NCI-H526 (cell line): ENCODE data around the gene IGSF9B.
A peak's percentile ranks its signal among the peaks of the same experiment; 100 is the strongest.

ENCODE experiments used
- DNase-seq, 2 experiments: peaks; one replicate each; lab custom pipeline; 2025; lab: John Stamatoyannopoulos, UW

IGSF9B gene

DNA sequence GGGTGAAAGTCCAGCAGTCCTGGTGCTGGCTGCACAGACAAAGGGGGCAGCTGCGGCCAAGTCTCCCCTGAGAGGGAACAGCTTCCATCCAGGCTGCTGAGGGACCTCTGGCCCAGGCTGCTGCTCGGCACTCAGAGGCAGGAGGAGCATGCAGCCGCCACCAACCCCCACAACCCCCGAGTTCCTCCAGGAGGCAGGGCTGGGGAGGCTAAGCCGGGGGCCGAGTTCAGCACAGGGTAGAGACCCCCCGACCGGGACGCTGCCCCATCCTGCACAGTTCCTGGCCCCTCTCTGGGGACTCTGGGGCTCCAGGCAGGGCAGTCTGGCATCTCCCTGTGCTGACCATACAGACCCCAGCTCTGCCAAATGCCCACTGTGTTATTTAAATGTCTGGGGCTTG is 20.2 kb downstream of the IGSF9B start:
- no peak for DNase-seq

DNA sequence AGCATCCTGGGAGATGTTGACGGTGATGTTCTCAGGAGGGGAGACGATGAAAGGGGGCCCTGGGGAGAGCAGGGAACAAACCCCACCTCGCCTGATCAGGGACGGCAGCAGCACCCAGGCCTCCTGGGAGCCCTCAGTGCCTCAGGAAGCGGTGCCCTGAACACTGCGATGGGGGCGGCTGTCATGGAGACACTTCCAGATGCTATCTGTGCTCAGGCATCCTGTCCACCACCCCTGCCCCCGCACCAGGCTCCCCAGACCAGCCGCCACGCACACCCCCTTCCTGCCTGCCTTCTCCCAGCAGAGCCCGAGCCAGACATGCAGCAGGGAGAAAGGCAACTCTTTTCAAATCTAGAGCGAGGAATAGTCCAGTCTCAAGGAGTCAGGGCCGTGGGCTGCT is 20.6 kb downstream of the IGSF9B start:
- DNase-seq: no peak

DNA sequence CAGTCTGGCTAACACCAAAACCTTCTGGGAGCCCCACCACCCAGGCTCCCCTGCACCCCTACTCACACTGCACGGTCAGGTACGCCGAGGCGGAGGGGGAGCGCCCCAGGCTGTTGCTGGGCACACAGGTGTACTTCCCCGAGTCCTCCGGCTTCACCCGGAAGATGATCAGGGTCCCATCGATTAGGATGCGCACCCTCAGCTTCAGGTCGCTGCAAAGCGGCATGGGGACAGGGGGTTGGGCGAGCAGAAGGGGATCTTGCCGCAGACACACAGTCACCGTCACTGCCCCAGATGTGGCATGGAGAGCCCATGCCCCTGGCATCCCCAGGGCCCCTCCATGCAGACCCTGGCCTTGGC is 21.2 kb downstream of the IGSF9B start:
- no peak for DNase-seq

DNA sequence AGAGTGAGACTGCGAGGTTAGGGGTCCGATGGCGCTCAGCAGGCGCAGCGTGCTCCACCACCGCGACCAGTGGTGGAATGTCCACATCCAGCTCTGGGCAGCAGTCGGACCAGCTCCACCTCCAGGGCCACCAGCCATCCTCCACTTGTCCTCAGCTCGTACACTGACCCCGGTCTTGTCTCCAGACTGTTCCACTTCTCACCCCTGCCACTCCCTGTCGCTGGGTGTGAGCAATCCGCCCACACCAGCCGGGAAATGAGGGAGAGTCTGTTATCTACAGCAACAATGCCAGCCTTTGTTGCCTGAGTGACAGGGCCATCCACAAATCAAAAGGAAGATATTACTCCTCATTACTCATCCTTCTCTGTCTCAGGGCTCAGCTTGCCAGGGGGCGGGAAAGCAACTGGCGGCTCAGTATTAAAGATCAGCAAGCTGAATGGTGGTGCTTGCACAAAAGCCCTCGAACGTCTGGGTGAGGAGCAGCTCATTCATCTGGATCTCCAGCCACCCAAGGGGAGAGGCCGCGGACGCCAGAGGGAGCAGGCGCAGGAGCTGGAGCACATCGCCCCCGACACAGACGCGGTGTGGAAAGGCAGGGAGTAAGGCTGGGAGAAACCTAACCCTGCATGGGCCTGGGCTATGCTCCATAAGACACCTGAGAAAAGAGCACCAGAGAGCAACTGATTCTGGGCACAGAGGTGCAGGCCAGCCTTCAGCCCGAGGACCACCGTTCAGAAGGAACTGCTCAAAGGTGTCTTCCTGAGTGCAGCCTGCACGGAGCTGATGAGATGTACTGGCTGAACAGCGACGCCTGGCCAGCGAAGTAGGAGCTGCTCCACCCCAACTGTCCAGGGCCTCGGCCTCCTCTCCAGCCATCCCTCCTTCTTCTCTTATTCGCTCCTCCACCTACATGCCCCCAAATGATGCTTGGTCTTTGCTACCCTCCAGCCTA is 21.9 kb downstream of the IGSF9B start:
- peak; percentile 97 to 98 for DNase-seq

DNA sequence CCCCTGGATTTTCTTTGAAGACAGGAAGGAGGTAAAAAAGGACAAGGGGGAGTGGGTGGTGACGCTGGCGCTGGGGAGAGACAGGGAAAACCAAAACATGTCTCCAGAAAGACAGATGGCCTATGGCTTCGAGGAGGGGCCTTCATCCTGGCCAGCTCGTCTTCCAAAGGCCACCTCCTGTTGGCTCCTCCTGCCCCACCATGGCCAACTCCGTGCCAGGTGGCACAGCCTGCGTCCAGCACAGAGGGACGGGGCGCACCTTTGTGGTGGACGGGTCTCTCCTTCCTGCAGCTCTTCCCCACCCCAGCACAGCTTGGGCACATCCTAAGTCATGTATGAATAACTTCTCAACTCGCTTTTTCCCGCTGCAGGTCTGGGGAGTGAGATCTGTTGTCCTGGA is 22.7 kb downstream of the IGSF9B start:
- DNase-seq: no peak

DNA sequence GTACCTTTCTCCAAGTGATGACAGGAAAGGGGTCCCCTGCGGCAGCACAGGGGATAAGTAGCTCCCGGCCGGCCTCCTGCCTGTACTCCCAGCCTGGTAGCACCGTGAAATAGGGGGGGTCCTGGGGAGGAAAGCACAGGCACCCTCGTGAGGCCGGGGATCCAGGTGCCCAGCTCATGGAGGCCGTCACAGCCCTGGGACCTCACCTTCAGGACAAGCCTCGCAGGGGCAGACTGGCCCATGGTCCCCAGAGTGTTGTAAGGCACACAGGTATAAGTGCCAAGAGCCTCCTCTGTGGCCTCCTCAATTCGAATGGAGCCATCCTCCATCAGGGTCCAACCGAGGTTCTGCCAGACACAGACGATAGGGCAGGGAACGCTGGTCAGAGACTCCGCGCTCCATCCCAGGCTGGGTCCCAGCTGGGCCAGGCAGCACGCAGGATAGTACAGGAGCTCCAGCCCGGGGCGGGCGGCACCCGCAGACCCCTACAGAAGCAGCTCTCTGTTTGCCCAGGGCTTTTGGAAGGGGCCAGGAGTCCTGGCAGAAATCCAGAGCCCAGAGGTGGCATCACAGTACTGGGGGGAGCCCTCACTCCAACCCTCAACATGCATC is 25.2 kb downstream of the IGSF9B start:
- no peak for DNase-seq

DNA sequence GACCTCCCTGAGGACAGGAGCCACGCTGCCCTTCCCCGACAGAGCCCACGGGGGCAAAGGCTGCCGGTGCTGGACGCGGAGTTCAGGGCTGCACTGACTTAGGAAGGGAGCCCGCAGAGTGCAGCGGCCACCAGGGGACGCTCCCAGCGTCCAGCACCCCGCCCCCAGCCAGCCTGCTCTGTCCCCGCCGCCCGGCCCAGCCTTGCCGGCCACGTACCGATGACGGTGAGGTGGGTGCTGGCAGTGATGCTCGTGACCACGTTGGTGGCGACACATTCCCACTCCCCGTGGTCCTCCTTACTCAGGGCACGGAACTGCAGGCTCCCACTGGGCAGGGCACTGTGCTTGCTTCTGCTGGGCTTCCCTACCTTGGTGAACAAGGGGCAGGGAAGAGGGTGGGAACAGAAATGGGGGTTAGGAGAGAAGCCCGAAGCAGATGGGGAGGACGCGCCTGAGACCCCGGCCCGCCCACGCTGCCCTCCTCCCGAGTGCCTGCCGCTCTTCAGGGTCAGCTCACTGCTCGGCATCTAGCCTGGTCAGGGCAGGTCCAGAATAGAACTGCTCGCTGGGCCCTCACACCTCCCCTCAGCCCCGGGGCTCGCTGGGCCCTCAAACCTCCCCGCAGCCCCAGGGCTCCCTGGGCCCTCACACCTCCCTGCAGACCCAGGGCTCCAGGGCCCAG is 25.9 kb downstream of the IGSF9B start:
- DNase-seq: peak in 1 of 2 experiments; percentile 82

DNA sequence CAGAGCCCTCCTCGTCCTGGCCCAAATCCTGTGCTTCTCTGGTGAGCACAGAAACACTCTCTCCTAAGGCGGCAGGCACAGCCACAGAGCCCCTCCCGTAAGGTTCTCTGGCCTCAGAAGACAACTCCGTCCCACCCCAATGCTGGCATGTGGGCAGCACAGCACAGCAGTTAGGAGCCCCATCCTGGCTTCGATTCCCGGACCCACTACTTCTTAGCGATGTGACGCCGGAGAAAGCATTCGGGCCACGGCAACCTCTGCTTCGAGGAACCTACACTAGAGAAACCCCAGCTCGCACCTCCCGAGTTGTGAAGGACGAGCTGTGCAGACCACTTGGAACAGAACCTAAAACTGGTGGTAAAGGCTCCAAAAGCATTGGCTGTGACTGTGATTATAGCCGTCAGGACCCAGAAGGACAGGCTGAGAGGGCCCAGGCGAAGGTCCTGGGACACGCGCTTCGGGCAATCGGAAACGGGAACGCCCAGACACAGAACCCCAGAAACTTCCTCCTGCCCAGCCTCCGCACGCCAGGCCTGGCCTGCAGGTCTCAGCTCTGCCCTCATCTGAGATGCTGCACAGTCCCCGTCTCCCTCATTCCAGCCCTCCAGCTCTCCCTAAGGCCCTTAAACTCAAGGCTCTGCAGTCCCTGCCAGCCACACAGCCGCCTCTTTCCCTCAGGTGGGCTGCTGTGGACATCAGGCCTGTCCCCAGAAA is 26.6 kb downstream of the IGSF9B start:
- DNase-seq: no peak

DNA sequence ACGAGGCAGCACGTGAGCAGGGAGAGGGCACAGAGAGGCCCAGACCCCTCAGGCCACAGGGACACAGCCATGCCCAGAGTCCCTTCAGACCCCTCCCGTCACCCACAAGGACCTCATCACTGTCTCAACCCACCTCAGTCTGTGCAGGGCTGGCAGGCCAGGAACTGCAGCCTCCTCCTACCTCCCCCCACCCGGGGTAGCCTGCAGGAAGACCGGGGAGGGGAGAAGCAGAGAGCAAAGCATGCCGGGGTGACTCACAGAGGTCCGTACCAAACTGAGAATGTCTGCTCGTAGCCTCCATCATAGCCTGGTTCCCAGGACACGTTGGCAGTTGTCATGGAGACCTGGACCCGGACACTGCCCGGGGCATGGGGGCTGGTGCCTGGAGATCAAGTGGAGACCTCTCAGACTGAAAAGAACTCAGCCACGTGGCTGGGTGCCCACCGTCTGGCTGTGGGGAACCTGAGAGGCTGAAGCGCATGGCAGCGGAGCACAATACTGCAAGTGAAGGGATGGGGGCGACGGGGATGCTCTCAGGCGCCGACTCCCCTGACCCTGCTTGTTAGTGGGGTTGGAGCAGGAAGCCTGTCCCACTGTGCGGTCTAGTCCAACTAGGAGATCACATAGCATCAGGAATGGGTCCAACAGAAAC is 27.2 kb downstream of the IGSF9B start:
- DNase-seq: no peak

DNA sequence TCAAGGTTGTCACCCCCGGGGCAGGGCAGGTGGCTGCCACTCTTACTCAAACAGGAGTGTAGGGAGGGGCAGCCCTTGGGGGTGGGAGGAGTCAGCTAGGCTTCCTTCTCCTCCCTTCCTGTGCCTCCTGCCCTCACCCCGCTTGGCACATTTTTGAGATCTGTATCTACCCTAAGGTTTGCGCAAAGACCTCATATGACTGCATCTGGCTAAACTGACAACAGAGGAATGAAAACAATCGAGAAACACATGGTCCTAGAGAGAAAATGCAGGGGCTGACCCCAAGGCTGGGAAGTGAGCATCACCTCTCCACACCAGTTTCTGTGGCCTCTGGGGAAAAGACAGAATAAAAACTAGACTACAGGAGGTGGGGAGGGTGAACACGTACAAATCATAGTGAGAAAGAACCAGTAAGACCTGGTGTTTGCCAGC is 28.1 kb downstream of the IGSF9B start:
- DNase-seq: peak; percentile 91 to 94

DNA sequence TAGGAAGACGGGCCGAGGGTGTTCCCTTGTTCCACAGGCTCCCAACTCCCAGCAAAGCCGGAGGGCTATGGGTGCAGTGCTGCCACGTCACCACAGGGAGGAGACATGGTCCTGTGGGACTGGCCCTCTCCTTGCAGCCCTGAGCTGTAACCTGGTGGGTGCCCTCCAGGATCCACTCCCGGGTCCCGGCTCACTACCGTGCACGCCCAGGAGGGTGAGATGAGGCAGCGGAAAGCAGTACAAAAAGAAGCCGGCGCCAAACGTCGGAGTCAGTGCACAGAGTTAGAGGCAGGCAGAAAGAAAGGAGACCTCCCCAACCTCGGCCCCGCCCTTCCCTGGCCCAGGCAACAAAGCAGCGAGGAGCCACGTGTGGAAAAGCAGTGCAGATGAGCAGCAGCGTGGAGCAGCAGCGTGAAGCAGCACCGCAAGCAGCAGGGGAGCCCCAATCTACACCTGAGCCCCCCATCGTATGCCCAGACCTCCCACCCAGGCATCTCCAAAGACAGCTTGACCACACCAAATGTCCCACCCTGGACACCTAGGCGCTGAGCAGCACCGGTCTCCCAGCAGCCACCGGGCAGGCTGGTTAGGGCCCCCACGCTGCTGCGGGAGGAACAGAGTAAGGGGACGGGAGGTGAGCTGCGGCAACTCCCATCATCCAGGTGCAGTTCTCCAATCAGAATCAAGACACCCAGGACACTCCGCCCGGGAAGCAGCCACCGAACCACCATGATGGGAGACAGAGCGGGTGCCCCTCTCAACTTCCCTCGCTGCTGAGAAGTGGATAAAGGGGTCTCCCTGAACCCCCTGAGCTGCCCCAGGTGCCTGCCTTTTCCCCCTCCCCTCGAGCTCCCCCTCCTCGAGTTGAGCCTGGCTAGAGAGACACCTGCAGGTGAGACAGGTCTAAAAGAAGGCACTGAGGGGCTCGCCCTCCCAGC is 28.8 kb downstream of the IGSF9B start:
- DNase-seq: peak; percentile 98 to 99

DNA sequence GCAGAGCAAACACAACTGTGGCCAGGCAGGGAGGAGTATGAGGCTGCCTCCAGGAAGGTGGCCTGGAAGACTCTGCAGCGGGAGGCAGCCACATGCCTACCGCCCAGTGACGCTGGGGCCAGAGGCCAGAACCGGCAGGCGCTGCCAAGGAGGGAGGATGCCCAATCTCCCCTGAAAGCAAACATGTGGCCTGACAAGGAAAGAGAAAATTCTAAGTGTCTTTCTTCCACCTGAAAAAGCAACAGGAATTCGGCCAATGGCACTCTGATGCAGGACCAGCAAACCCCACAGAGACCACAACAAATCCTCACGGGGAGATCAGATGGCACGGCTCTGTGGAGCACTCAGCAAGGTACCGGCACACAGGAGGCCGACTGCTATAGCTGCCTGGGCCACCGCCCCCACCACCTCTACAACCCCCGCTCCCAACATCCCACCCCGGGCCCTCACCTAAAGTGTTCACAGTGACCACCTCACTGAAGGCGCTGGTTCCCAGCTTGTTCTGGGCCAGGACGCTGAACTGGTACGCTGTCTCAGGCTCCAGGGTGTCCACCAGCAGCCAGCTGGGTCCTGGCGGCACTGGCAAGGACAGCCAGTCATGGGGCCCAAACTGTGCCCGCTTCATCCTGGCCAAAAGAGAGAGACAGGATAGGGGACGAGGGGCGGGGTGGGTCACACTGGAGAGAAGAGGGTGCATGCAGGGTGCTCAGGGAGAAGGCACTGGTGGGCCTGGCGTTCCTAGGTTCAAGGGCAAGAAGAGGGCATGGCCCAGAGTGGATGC is 30.1 kb downstream of the IGSF9B start:
- DNase-seq: no peak

DNA sequence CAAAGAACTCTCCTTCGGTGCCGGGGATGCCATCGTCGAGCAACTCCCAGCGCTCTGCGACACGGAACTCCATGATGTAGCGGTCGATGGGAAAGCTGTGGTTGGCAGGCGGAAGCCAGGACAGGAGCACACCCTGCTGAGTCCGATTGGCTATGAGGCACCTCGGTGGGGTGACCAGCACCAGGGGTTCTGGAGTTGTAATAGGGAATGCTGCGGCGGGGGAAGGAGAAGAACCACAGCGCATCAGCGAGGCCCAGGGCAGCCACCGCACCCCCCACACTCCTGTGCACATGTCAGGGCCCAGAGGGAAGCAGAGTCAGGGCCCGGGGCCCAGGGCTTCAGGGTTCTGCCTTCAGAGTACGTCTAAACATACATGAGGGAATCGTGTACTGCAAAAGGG is 31.0 kb downstream of the IGSF9B start:
- no peak for DNase-seq

DNA sequence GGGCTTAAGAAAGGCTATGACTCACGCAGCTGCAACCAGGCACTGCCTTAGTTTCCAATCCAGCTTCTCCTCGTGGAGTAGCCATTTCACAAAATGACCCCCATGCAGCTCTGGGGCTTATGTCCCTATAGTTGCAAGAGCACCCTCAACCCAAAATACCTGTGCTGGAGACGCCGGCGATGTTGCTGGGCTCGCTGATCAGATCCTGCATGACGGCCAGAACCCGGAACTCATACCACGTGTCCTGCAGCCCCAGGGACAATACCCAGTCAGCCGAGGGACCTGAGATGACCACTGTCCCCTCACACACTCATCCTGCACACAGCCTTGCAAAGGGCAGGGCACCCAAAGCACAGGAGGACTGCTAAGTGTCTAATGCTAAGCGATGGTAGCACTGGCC is 32.1 kb downstream of the IGSF9B start:
- DNase-seq: no peak

DNA sequence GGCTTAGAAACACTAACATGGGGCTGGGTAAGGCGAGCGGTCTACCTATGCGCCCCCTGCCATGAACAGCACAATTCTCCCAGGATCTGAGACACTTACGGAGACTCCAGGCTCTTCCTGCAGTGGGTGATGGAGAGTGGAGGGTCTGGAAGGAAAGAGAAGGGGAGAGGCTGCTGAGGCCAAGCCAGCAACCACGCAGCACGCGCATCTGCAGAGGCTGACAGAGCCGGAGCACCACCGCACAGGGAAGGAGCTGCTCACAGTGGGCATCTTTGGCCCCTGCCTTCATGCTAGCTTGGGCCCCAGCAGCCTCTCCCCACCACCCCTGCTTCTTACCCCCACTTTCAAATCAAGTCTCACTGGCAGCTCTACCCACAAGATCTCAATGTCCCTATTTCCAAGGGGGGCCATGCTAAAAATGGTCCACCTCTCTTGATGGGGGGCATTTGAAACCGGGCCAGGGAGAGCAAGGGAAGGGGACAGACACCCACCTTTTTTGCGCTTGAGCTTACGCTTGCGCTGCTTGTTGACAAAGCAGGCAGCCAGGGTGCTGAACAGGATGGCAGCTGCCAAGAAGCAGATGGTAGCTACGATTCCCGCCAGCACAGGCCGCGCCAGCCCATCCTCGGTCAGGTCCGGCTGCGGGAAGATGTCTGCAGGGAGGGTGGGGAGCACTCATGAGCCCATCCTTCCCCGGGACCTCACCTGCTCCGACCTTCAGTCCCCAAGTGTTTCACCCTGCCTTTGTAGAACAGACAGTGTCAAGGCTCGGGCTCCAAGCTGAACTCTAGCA is 34.5 kb downstream of the IGSF9B start:
- no peak for DNase-seq

DNA sequence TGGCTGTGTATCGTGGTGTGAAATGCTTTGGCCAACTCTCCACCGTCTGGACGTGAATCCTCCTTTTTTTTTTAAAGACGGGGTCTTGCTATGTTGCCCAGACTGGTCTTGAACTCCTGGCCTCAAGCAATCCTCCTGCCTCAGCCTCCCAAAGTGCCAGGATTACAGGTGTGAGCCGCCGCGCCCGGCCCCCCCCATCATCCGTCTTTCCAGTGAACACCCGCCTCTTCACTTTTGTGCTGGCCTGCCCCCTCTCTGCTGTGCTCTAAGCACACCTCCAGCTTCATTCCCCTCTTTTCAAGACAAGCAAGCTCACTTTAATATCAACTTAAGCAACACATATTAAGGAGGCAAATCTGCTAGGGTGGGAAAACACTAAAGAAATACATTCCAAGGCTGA is 35.3 kb downstream of the IGSF9B start:
- DNase-seq: no peak

DNA sequence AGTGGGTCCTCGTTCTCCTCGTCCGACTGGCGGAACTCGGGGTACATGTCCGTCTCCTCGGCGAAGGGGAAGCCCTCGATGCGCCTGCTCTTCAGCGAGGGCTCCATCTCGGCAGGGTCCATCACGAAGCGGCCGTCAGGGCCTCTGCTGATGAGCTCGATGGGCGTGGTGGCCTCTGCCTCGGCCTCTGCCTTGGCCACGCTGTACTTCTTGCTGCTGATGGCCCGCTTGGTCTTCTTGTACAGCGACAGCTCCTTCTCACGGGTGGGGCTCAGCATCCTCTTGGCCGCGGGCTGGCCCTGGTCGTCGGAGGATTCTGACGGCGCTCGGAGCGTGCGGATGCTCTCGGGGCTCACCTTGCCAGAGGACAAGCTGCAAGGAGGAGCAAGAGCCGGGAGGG is 35.7 kb downstream of the IGSF9B start:
- DNase-seq: no peak

DNA sequence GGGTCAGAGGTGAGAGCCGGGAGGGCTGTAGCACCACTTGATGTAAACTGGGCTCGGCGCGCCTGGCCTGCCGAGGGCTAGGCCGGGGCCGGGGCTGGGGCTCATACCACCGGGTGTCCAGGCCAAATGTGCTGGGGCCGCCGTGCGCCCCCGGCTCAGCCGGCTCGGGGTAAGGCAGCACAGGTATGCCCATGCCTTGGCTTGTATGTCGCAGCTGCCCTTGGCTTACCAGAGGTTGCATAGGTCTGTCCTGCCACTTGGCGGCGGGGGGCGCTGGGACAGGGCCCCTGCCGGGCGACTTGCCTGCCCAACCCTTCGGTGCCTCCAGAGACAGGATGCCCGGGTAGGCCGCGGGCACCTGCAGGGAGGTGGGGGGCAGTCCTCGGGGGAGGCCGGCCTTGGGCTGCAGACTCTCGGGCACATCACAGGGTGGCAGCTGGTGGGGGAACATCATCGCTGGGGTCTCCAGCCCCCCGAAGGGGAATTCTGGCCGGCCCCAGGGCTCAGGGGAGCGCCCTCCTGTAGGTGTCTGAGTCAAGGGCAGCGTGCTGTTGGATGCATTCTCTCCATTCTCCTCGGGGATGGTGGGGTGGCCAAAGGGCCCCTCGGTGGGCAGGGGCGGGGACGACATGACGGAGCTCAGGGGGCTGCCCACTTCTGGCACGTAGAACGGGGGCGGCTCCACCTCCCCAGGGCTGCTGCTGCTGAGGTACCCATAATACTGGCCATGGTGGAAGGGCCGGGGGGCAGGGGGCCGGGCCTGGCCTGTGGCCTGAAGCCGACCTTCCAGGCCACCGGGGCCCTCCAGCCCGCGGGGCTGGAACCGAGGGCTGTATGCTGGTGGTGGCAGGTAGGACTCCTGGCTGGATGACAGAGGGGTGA is 36.4 kb downstream of the IGSF9B start:
- no peak for DNase-seq
